CD14-positive monocyte (primary cell): ENCODE data around the gene HLA-DRA. TPM values are rescaled to one million over a fixed set of nuclear protein-coding genes. Genes with fewer than 3 reads are reported as not detected.
"Not testable (repeated sequence)": the region's sequence is repeated elsewhere in the genome, so short reads cannot be mapped to it uniquely, and the experiment has no call there.

Experiments used
- DNase-seq, 3 donors: peaks; one replicate each; pipeline ENCODE4 v3.0.0-alpha.2; 2011 to 2022
- H2AFZ ChIP-seq: 2 replicates; pipeline ENCODE4 v1.6.0; 2012; ENCODE audit warnings: mild to moderate bottlenecking, low read depth, low read length, inconsistent platforms; ENCODE audit not compliant: insufficient read depth, poor library complexity, severe bottlenecking
- H3K27ac ChIP-seq, 2 donors: 1 replicate in 1 of 2; 2 replicates in 1 of 2; pipeline ENCODE4 v1.5.1; 2012 to 2013; ENCODE audit warnings: low read length in 2 of 2, control low read depth in 1 of 2, inconsistent platforms in 1 of 2, low read depth in 1 of 2, mild to moderate bottlenecking in 1 of 2
- H3K27me3 ChIP-seq, 2 donors: one replicate each; pipeline versions ENCODE4 v1.6.0 to v1.6.1; 2011 to 2013; ENCODE audit warnings: low read length in 2 of 2; ENCODE audit not compliant: control insufficient read depth in 2 of 2, insufficient read depth in 2 of 2
- H3K36me3 ChIP-seq, 2 donors: replicated peaks in 1 of 2; 1 replicate in 1 of 2; 2 replicates in 1 of 2; pipeline versions ENCODE4 v1.5.1 to v1.6.1; 2012 to 2013; ENCODE audit warnings: low read length in 2 of 2, control low read depth in 1 of 2, inconsistent platforms in 1 of 2, mild to moderate bottlenecking in 1 of 2; ENCODE audit not compliant: insufficient read depth in 2 of 2, control insufficient read depth in 1 of 2
- H3K4me1 ChIP-seq, 2 donors: 1 replicate in 1 of 2; 2 replicates in 1 of 2; pipeline versions ENCODE4 v1.5.1 to v1.6.1; 2012 to 2013; ENCODE audit warnings: low read length in 2 of 2, control low read depth in 1 of 2, inconsistent platforms in 1 of 2, mild to moderate bottlenecking in 1 of 2, moderate library complexity in 1 of 2; ENCODE audit not compliant: insufficient read depth in 2 of 2, control insufficient read depth in 1 of 2
- H3K4me2 ChIP-seq: replicated peaks from 2 replicates; pipeline ENCODE3; 2012; ENCODE audit warnings: low read length, moderate library complexity, mild to moderate bottlenecking; ENCODE audit not compliant: poor library complexity, severe bottlenecking; ENCODE audit errors: extremely low read depth
- H3K4me3 ChIP-seq, 3 experiments: fragments of 200-600 bp in 1 of 3; sonication (generic) in 1 of 3; replicated peaks in 1 of 3; 1 replicate in 2 of 3; 2 replicates in 1 of 3; pipeline ENCODE4 v1.5.1; 2011 to 2013; ENCODE audit warnings: low read length in 3 of 3, mild to moderate bottlenecking in 3 of 3, control low read depth in 2 of 3, low read depth in 2 of 3, inconsistent platforms in 1 of 3, moderate library complexity in 1 of 3
- H3K79me2 ChIP-seq: 2 replicates; pipeline ENCODE4 v1.6.0; 2012; ENCODE audit warnings: mild to moderate bottlenecking, control low read depth, inconsistent platforms, low read length, moderate library complexity; ENCODE audit not compliant: insufficient read depth
- H3K9ac ChIP-seq: 2 replicates; pipeline ENCODE4 v1.6.0; 2017; ENCODE audit warnings: low read length, mild to moderate bottlenecking; ENCODE audit not compliant: insufficient read depth, poor library complexity, severe bottlenecking
- H3K9me3 ChIP-seq, 2 donors: replicated peaks in 1 of 2; 1 replicate in 1 of 2; 2 replicates in 1 of 2; pipeline versions ENCODE4 v1.5.1 to v1.6.1; 2012 to 2013; ENCODE audit warnings: low read length in 2 of 2, control low read depth in 1 of 2; ENCODE audit not compliant: control insufficient read depth in 1 of 2, insufficient read depth in 1 of 2
- H4K20me1 ChIP-seq: 2 replicates; pipeline ENCODE4 v1.6.0; 2012; ENCODE audit warnings: mild to moderate bottlenecking, low read length, control low read depth, moderate library complexity; ENCODE audit not compliant: insufficient read depth
- H3K27ac Mint-ChIP-seq, 7 donors: one replicate each; pipeline ENCODE4 v1.8.0; 2020; ENCODE audit warnings: mild to moderate bottlenecking in 7 of 7, mixed read lengths in 7 of 7, moderate library complexity in 6 of 7, inconsistent platforms in 2 of 7
- H3K27me3 Mint-ChIP-seq, 3 donors: one replicate each; pipeline ENCODE4 v1.8.0; 2021 to 2022; ENCODE audit warnings: low read depth in 3 of 3, mild to moderate bottlenecking in 3 of 3, mixed read lengths in 3 of 3, moderate library complexity in 3 of 3, inconsistent platforms in 1 of 3
- H3K36me3 Mint-ChIP-seq, 2 donors: one replicate each; pipeline ENCODE4 v1.8.0; 2020; ENCODE audit warnings: mixed read lengths in 2 of 2, inconsistent platforms in 1 of 2, mild to moderate bottlenecking in 1 of 2
- H3K4me1 Mint-ChIP-seq: one replicate; pipeline ENCODE4 v1.8.0; 2020; ENCODE audit warnings: mild to moderate bottlenecking, mixed read lengths
- H3K4me3 Mint-ChIP-seq, 2 donors: one replicate each; pipeline ENCODE4 v1.8.0; 2020; ENCODE audit warnings: mild to moderate bottlenecking in 2 of 2, mixed read lengths in 2 of 2, moderate library complexity in 1 of 2
- H3K9me3 Mint-ChIP-seq, 7 donors: one replicate each; pipeline ENCODE4 v1.8.0; 2020 to 2022; ENCODE audit warnings: mixed read lengths in 7 of 7, mild to moderate bottlenecking in 6 of 7, moderate library complexity in 6 of 7, inconsistent platforms in 2 of 7
- CTCF ChIP-seq: fragments of 200-600 bp; IDR thresholded peaks from one replicate; pipeline ENCODE4 v1.8.0; 2022; ENCODE audit warnings: antibody characterized with exemption, mild to moderate bottlenecking
- WGBS: methylation state at CpG from one replicate; pipeline ENCODE4 v1.1.5; 2013; ENCODE audit warnings: missing lambda C conversion rate; ENCODE audit not compliant: insufficient coverage; 5-methylcytosine and 5-hydroxymethylcytosine counted together
- intact Hi-C, 2 donors: fragments of 100-400 bp; cut with micrococcal nuclease; formaldehyde crosslinking; loops; one replicate each; pipeline versions ENCODE4 v1.15.0 to v1.15.1; 2023
- polyA plus RNA-seq, 3 donors: library from polyadenylated mRNA; depleted of rRNA in 1 of 3; unstranded in 2 of 3; stranded (reverse) in 1 of 3; fragments of 300-500 nt in 2 of 3; fragments of >200 nt in 1 of 3; fragmentation: Illumina TruSeq in 2 of 3; gene quantifications; 1 replicate in 2 of 3; 2 replicates in 1 of 3; pipeline ENCODE4 v1.2.3, GENCODE V29; 2012 to 2021

The HLA-DRA gene
- polyA plus RNA-seq, 3 donors, result 4,194 to 5,181 (median 4,943) TPM

GRCh38 chr6:32472781-32473375 lies 33.2 kb downstream of the HLA-DRA start:
- H3K9ac ChIP-seq, result peak overlapping the region; percentile 73
- no CpG with 5 or more reads among the region's 5 CpGs for WGBS
- H3K4me1 ChIP-seq, result peaks cover 21 to 30% of the 10 kb centered on the region in 2 donors
- no peaks in the 10 kb centered on the region for H3K27me3 ChIP-seq
- Mint-ChIP-seq H3K36me3 (peaks cover 4 to 7% of the 10 kb centered on the region in 2 donors), H3K4me3 (peak overlapping the region; percentile 67 to 83), H3K27me3 (no peaks in the 10 kb centered on the region), H3K4me1 (peaks cover 28% of the 10 kb centered on the region), H3K9me3 (peaks cover 0 to 10% (median 4%) of the 10 kb centered on the region in 7 donors), H3K27ac (peak overlapping the region; percentile 96 to 100 (median 100))
- no peak for TF ChIP-seq CTCF
- H4K20me1 ChIP-seq, result no peaks in the 10 kb centered on the region
- peak overlapping the region; percentile 15 to 61 (median 50) for H3K4me3 ChIP-seq
- H3K79me2 ChIP-seq, result peaks cover 7% of the 10 kb centered on the region
- intact Hi-C loops, result no loop called here
- peak overlapping the region; percentile 62 for H3K4me2 ChIP-seq
- no peak overlapping the region for H2AFZ ChIP-seq
- no peaks in the 10 kb centered on the region for H3K36me3 ChIP-seq
- H3K9me3 ChIP-seq, result no peaks in the 10 kb centered on the region
- peak overlapping the region; percentile 90 to 98 for H3K27ac ChIP-seq
- DNase-seq, result peak; percentile 79 to 92 (median 90)

- H3K9ac ChIP-seq, result peak overlapping the region; percentile 73
- peak overlapping the region; percentile 96 to 100 (median 100) for H3K27ac Mint-ChIP-seq
These were observed 34.0 kb downstream of the HLA-DRA start for GRCh38 chr6:32473376-32474348.

More at GRCh38 chr6:32473376-32474348, 34.0 kb downstream of the HLA-DRA start:
- H3K27me3 Mint-ChIP-seq, H4K20me1 ChIP-seq, H3K9me3 ChIP-seq, H2AFZ ChIP-seq, H3K27me3 ChIP-seq, H3K36me3 Mint-ChIP-seq, H3K36me3 ChIP-seq, H3K79me2 ChIP-seq, intact Hi-C loops: not testable (repeated sequence)
- Histone ChIP-seq H3K27ac (peak overlapping the region; percentile 90 to 98), H3K4me3 (peak overlapping the region in 2 of 3 experiments; percentile 16 to 61), H3K4me1 (peaks cover 21 to 30% of the 10 kb centered on the region in 2 donors), H3K4me2 (peak overlapping the region; percentile 62)
- WGBS, result no CpG with 5 or more reads among the region's 10 CpGs
- Mint-ChIP-seq H3K4me1 (peaks cover 28% of the 10 kb centered on the region), H3K9me3 (peaks cover 0 to 12% (median 5%) of the 10 kb centered on the region in 7 donors), H3K4me3 (peak overlapping the region; percentile 67 to 83)
- peak; percentile 51 to 75 (median 60) for DNase-seq
